Tibial artery (tissue), 4 donors: ENCODE data around the gene C1orf226.
A peak's percentile ranks its signal among the peaks of the same experiment; 100 is the strongest.

Experiments
- DNase-seq, 2 donors: peaks; one replicate each; pipeline ENCODE4 v3.0.0-alpha.2; 2019
- H3K27ac ChIP-seq, 2 donors: fragments of 200-600 bp; sonication (generic) in 1 of 2; 1 replicate in 1 of 2; 2 replicates in 1 of 2; pipeline ENCODE4 v1.5.1; 2018 to 2019; ENCODE audit warnings: mild to moderate bottlenecking in 1 of 2
- H3K27me3 ChIP-seq, 2 donors: fragments of 200-600 bp; sonication (generic) in 1 of 2; one replicate each; pipeline versions ENCODE4 v1.5.1 to v1.6.0; 2016 to 2019
- H3K36me3 ChIP-seq, 3 donors: fragments of 200-600 bp; sonication (generic) in 2 of 3; one replicate each; pipeline ENCODE4 v1.5.1; 2016 to 2019; ENCODE audit warnings: mild to moderate bottlenecking in 2 of 3
- H3K4me1 ChIP-seq, 4 donors: fragments of 200-600 bp; sonication (generic) in 2 of 4; 1 replicate in 3 of 4; 2 replicates in 1 of 4; pipeline ENCODE4 v1.5.1; 2016 to 2019
- H3K4me3 ChIP-seq, 2 donors: fragments of 200-600 bp; sonication (generic) in 1 of 2; 1 replicate in 1 of 2; 2 replicates in 1 of 2; pipeline ENCODE4 v1.5.1; 2018 to 2019; ENCODE audit warnings: mild to moderate bottlenecking in 2 of 2
- H3K9me3 ChIP-seq, 3 donors: fragments of 200-600 bp; sonication (generic) in 1 of 3; one replicate each; pipeline ENCODE4 v1.5.1; 2016 to 2019
- intact Hi-C: fragments of 100-400 bp; cut with DNase I; formaldehyde crosslinking; loops from one replicate; pipeline ENCODE4 v1.15.0; 2023; ENCODE audit warnings: low total_unique reads
- TF ChIP-seq, protein P1 (sequence below), 2 experiments: fragments of 200-600 bp in 1 of 2; fragments of 450-650 bp in 1 of 2; IDR thresholded peaks; one replicate each; pipeline ENCODE4 v1.5.1; 2017 to 2019; ENCODE audit warnings: antibody characterized with exemption in 2 of 2, mild to moderate bottlenecking in 1 of 2, moderate library complexity in 1 of 2

Gene C1orf226

DNA sequence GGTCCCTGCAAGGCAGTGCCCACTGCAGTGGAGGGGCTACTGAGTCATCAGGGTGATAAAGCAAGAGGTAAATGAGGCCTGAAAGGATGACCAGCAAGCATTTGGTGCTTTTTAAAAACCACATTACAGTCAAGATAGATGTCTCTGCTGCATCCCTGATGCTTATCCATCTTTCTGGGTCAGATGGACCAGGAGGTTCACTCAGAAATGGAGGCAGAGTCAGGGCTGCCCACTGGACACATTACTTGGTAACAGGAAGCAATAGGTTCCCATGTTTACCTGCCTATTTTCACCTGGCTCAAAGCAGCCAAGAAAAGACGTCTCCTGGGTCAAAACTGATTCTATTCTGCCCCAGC lies 8.5 kb upstream of the C1orf226 start:
- intact Hi-C loops, result no loop called here

GRCh38 chr1:162373541-162374260 lies 7.8 kb upstream of the C1orf226 start:
- peak in 1 of 2 donors; percentile 32 for DNase-seq
- Histone ChIP-seq H3K9me3 (no peaks in the 10 kb centered on the region), H3K4me3 (no peak overlapping the region), H3K27me3 (no peaks in the 10 kb centered on the region), H3K4me1 (no peaks in the 10 kb centered on the region), H3K27ac (no peak overlapping the region), H3K36me3 (no peaks in the 10 kb centered on the region)
- TF ChIP-seq, protein P1, sequence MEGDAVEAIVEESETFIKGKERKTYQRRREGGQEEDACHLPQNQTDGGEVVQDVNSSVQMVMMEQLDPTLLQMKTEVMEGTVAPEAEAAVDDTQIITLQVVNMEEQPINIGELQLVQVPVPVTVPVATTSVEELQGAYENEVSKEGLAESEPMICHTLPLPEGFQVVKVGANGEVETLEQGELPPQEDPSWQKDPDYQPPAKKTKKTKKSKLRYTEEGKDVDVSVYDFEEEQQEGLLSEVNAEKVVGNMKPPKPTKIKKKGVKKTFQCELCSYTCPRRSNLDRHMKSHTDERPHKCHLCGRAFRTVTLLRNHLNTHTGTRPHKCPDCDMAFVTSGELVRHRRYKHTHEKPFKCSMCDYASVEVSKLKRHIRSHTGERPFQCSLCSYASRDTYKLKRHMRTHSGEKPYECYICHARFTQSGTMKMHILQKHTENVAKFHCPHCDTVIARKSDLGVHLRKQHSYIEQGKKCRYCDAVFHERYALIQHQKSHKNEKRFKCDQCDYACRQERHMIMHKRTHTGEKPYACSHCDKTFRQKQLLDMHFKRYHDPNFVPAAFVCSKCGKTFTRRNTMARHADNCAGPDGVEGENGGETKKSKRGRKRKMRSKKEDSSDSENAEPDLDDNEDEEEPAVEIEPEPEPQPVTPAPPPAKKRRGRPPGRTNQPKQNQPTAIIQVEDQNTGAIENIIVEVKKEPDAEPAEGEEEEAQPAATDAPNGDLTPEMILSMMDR (IDR thresholded peaks at IDR 0.05), result no peak
- intact Hi-C loops, result no loop called here

More for the DNA sequence above, 8.5 kb upstream of the C1orf226 start:
- no peaks in the 10 kb centered on the region for H3K9me3 ChIP-seq
- peaks cover 0 to 1% (median 0%) of the 10 kb centered on the region in 3 donors for H3K36me3 ChIP-seq
- no peaks in the 10 kb centered on the region for H3K4me1 ChIP-seq
- DNase-seq, result peak in 1 of 2 donors; percentile 45
- H3K27me3 ChIP-seq, result no peaks in the 10 kb centered on the region
- H3K27ac ChIP-seq, result no peak overlapping the region
- TF ChIP-seq, protein P1 (IDR thresholded peaks at IDR 0.05), result no peak
- no peak overlapping the region for H3K4me3 ChIP-seq

GRCh38 chr1:162374406-162374805 lies 7.1 kb upstream of the C1orf226 start:
- TF ChIP-seq, protein P1 (IDR thresholded peaks at IDR 0.05), result no peak
- Histone ChIP-seq H3K27ac (no peak overlapping the region), H3K36me3 (no peaks in the 10 kb centered on the region), H3K4me3 (no peak overlapping the region), H3K27me3 (no peaks in the 10 kb centered on the region), H3K9me3 (no peaks in the 10 kb centered on the region), H3K4me1 (no peaks in the 10 kb centered on the region)
- peak in 1 of 2 donors; percentile 27 for DNase-seq
- intact Hi-C loops, result no loop called here

GRCh38 chr1:162375463-162375862 lies 6.1 kb upstream of the C1orf226 start:
- DNase-seq, result peak in 1 of 2 donors; percentile 34
- Histone ChIP-seq H3K27me3 (no peaks in the 10 kb centered on the region), H3K4me1 (no peaks in the 10 kb centered on the region), H3K9me3 (no peaks in the 10 kb centered on the region), H3K27ac (no peak overlapping the region), H3K4me3 (no peak overlapping the region), H3K36me3 (no peaks in the 10 kb centered on the region)
- TF ChIP-seq, protein P1 (IDR thresholded peaks at IDR 0.05), result no peak
- intact Hi-C loops, result no loop called here

GRCh38 chr1:162376691-162377090 lies 4.8 kb upstream of the C1orf226 start, which contains the start of gene SPATA46:
Gene SPATA46, minus strand, starts transcription at chr1:162376854. Its CDS starts 64 bp downstream, at chr1:162376790.
- H3K27me3 ChIP-seq, result no peaks in the 10 kb centered on the region
- H3K9me3 ChIP-seq, result no peaks in the 10 kb centered on the region
- intact Hi-C loops, result no loop called here
- TF ChIP-seq, protein P1 (IDR thresholded peaks at IDR 0.05), result no peak
- no peak within 1 kb of the TSS for H3K4me3 ChIP-seq
- no peak within 1 kb of the TSS for H3K27ac ChIP-seq
- DNase-seq, result peak in 1 of 2 donors; percentile 40
- H3K4me1 ChIP-seq, result no peaks in the 10 kb centered on the region
- H3K36me3 ChIP-seq, result no peaks in the 10 kb centered on the region
